ENCODE measurements around the gene MNT.
A peak's percentile ranks its signal among the peaks of the same experiment; 100 is the strongest.

MNT gene

GRCh38 chr17:2406271-2406902, 5.5 kb upstream of the MNT start:
- Histone ChIP-seq H3K4me3 (ENCODE audit: low read depth in 1 of 2, low read length in 1 of 2) (no peak overlapping the region), H3K36me3 (no peaks in the 10 kb centered on the region), H3K27me3 (no peaks in the 10 kb centered on the region), H3K4me1 (ENCODE audit: control insufficient read depth in 1 of 2, insufficient read depth in 1 of 2, low read depth in 1 of 2, low read length in 1 of 2) (peaks cover 32 to 33% of the 10 kb centered on the region in 2 experiments), H3K27ac (no peak overlapping the region), H3K9me3 (no peaks in the 10 kb centered on the region)
- TF ChIP-seq, protein P1, sequence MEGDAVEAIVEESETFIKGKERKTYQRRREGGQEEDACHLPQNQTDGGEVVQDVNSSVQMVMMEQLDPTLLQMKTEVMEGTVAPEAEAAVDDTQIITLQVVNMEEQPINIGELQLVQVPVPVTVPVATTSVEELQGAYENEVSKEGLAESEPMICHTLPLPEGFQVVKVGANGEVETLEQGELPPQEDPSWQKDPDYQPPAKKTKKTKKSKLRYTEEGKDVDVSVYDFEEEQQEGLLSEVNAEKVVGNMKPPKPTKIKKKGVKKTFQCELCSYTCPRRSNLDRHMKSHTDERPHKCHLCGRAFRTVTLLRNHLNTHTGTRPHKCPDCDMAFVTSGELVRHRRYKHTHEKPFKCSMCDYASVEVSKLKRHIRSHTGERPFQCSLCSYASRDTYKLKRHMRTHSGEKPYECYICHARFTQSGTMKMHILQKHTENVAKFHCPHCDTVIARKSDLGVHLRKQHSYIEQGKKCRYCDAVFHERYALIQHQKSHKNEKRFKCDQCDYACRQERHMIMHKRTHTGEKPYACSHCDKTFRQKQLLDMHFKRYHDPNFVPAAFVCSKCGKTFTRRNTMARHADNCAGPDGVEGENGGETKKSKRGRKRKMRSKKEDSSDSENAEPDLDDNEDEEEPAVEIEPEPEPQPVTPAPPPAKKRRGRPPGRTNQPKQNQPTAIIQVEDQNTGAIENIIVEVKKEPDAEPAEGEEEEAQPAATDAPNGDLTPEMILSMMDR (IDR thresholded peaks at IDR 0.05): no peak

DNA sequence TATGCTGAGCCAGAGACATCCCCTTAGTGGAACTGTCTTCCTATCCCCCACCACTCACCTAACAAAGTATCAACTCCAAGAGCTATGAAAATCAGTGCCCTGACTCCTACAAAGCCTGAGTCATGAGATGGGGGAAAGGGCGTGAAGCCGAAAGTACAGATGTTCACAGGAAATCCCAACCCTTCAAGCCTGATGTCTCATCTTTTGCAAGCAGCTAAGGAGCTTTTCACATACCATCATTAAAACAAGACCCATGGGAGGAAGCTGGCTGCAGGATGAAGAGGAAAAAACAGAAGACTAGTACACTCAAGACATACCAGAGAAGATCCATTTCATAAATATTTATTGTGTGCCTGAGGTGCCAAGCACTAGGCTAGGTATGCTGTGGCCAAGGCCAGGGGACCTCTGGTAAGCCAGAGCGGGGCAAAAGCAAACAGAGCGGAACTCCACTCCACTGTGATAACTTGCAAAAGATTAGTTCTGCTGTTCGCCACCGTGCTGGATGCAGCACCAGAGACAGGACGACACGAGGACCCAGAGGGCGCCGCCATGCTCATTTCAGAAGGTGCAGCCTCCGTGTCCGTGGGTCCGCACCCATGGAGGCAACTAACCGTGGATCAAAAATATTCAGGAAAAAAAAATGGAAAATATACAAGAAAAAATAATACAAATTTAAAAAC, 4.5 kb upstream of the MNT start:
- Histone ChIP-seq H3K4me3 (ENCODE audit: low read depth in 1 of 2, low read length in 1 of 2) (no peak overlapping the region), H3K9me3 (no peaks in the 10 kb centered on the region), H3K27me3 (no peaks in the 10 kb centered on the region), H3K27ac (no peak overlapping the region), H3K4me1 (ENCODE audit: control insufficient read depth in 1 of 2, insufficient read depth in 1 of 2, low read depth in 1 of 2, low read length in 1 of 2) (peaks cover 33 to 38% of the 10 kb centered on the region in 2 experiments), H3K36me3 (no peaks in the 10 kb centered on the region)
- TF ChIP-seq, protein P1 (IDR thresholded peaks at IDR 0.05): no peak

DNA sequence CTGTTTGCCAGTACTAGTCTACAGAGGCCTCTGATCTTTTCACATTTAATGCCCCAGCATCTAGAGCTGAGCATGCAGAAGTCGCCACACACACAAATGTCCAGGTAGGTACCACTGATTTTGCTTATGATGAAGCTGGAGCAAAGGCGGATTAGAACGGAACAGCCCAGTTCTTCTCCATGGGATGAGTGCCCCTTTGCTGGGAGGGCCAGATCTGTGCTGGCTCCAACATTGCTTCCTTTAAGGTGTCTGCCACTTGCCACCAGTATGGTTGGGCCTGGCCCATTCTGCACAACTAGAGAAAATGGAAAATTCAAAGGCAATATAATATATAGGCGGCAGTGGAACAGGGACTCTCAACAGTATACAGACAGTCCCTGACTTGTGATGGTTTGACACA, 2.2 kb upstream of the MNT start:
- no peaks in the 10 kb centered on the region for H3K27me3 ChIP-seq
- TF ChIP-seq, protein P1 (IDR thresholded peaks at IDR 0.05): no peak
- peaks cover 51 to 57% of the 10 kb centered on the region in 2 experiments for H3K4me1 ChIP-seq (ENCODE audit: control insufficient read depth in 1 of 2, insufficient read depth in 1 of 2, low read depth in 1 of 2, low read length in 1 of 2)
- H3K27ac ChIP-seq: peak overlapping the region; percentile 100
- H3K4me3 ChIP-seq (ENCODE audit: low read depth in 1 of 2, low read length in 1 of 2): no peak overlapping the region
- H3K9me3 ChIP-seq: no peaks in the 10 kb centered on the region
- no peaks in the 10 kb centered on the region for H3K36me3 ChIP-seq

GRCh38 chr17:2402544-2402943, 1.7 kb upstream of the MNT start:
- Histone ChIP-seq H3K9me3 (no peaks in the 10 kb centered on the region), H3K4me1 (ENCODE audit: control insufficient read depth in 1 of 2, insufficient read depth in 1 of 2, low read depth in 1 of 2, low read length in 1 of 2) (peaks cover 56 to 62% of the 10 kb centered on the region in 2 experiments), H3K27ac (peak overlapping the region; percentile 100), H3K27me3 (no peaks in the 10 kb centered on the region), H3K4me3 (ENCODE audit: low read depth in 1 of 2, low read length in 1 of 2) (peak overlapping the region; percentile 69 to 95), H3K36me3 (no peaks in the 10 kb centered on the region)
- TF ChIP-seq, protein P1 (IDR thresholded peaks at IDR 0.05): no peak

GRCh38 chr17:2401426-2402221, 764 bp upstream of the MNT start:
- H3K4me3 ChIP-seq (ENCODE audit: low read depth in 1 of 2, low read length in 1 of 2): peak overlapping the region; percentile 69 to 95
- H3K36me3 ChIP-seq: no peaks in the 10 kb centered on the region
- H3K27me3 ChIP-seq: no peaks in the 10 kb centered on the region
- TF ChIP-seq, protein P1 (IDR thresholded peaks at IDR 0.05): peak; percentile 5
- no peaks in the 10 kb centered on the region for H3K9me3 ChIP-seq
- H3K4me1 ChIP-seq (ENCODE audit: control insufficient read depth in 1 of 2, insufficient read depth in 1 of 2, low read depth in 1 of 2, low read length in 1 of 2): peaks cover 63 to 71% of the 10 kb centered on the region in 2 experiments
- peak overlapping the region; percentile 100 for H3K27ac ChIP-seq
